GF-D8 (cell line): ENCODE measurements around the gene CYP8B1.

Experiments used
- DNase-seq: peaks from one replicate; lab custom pipeline; 2025; lab: John Stamatoyannopoulos, UW

Gene CYP8B1

GRCh38 chr3:42823351-42823750 is 52.3 kb downstream of the CYP8B1 start:
- DNase-seq, result no peak

GRCh38 chr3:42822828-42823227 is 52.9 kb downstream of the CYP8B1 start:
- no peak for DNase-seq
